Mesendoderm (in vitro differentiated cells): ENCODE measurements around the gene LDLRAD4.
A peak's percentile ranks its signal among the peaks of the same experiment; 100 is the strongest.

Experiments
- DNase-seq: peaks from one replicate; pipeline ENCODE4 v3.0.0; 2013
- H2AK5ac ChIP-seq: 2 replicates; pipeline ENCODE4 v1.6.1; 2013; ENCODE audit warnings: low read length, inconsistent platforms
- H2BK120ac ChIP-seq: 2 replicates; pipeline ENCODE4 v1.6.1; 2013; ENCODE audit warnings: low read depth, mild to moderate bottlenecking, low read length, moderate library complexity, mixed read lengths
- H2BK15ac ChIP-seq: replicated peaks from 2 replicates; pipeline ENCODE4 v1.6.1; 2013; ENCODE audit warnings: low read depth, mild to moderate bottlenecking, moderate library complexity
- H2BK5ac ChIP-seq: 2 replicates; pipeline ENCODE4 v1.6.1; 2013; ENCODE audit warnings: low read length, inconsistent platforms
- H3K18ac ChIP-seq: 2 replicates; pipeline ENCODE4 v1.6.1; 2013; ENCODE audit warnings: mild to moderate bottlenecking, low read length, mixed read lengths
- H3K23ac ChIP-seq: one replicate; pipeline ENCODE4 v1.6.1; 2013; ENCODE audit warnings: low read length
- H3K27ac ChIP-seq: 2 replicates; pipeline ENCODE4 v1.5.1; 2013; ENCODE audit warnings: low read depth, mild to moderate bottlenecking, inconsistent platforms, low read length, moderate library complexity
- H3K27me3 ChIP-seq: 2 replicates; pipeline ENCODE4 v1.6.1; 2013; ENCODE audit warnings: low read length, control low read depth, mild to moderate bottlenecking, inconsistent platforms; ENCODE audit not compliant: insufficient read depth, poor library complexity
- H3K36me3 ChIP-seq: 2 replicates; pipeline ENCODE4 v1.6.1; 2013; ENCODE audit warnings: low read length, inconsistent platforms; ENCODE audit not compliant: control insufficient read depth, insufficient read depth
- H3K4ac ChIP-seq: one replicate; pipeline ENCODE4 v1.6.1; 2013; ENCODE audit warnings: low read depth, mild to moderate bottlenecking, low read length, moderate library complexity
- H3K4me1 ChIP-seq: 2 replicates; pipeline ENCODE4 v1.6.1; 2013; ENCODE audit warnings: low read depth, low read length, inconsistent platforms; ENCODE audit not compliant: control insufficient read depth
- H3K4me2 ChIP-seq: 2 replicates; pipeline ENCODE4 v1.6.1; 2013; ENCODE audit warnings: low read length
- H3K4me3 ChIP-seq: 2 replicates; pipeline ENCODE4 v1.5.1; 2013; ENCODE audit warnings: mild to moderate bottlenecking, low read length
- H3K56ac ChIP-seq: one replicate; pipeline ENCODE4 v1.6.1; 2013; ENCODE audit warnings: low read length
- H3K79me1 ChIP-seq: 2 replicates; pipeline ENCODE4 v1.6.1; 2013; ENCODE audit warnings: low read length, inconsistent platforms
- H3K79me2 ChIP-seq: 2 replicates; pipeline ENCODE4 v1.6.1; 2013; ENCODE audit warnings: mild to moderate bottlenecking, low read length; ENCODE audit not compliant: control insufficient read depth, insufficient read depth
- H3K9ac ChIP-seq: 2 replicates; pipeline ENCODE4 v1.6.1; 2013; ENCODE audit warnings: low read length, inconsistent platforms
- H4K5ac ChIP-seq: one replicate; pipeline ENCODE4 v1.6.1; 2013; ENCODE audit warnings: low read length
- H4K8ac ChIP-seq: one replicate; pipeline ENCODE4 v1.6.1; 2013; ENCODE audit warnings: low read depth, mild to moderate bottlenecking, control low read depth, low read length, moderate library complexity
- WGBS: extraction: QIAGEN DNeasy Blood & Tissue Kit; methylation state at CpG from one replicate; pipeline ENCODE4 v1.1.7; 2013; ENCODE audit warnings: low lambda C conversion rate, missing lambda C conversion rate; ENCODE audit not compliant: insufficient coverage; ENCODE audit errors: extremely low coverage; 5-methylcytosine and 5-hydroxymethylcytosine counted together

LDLRAD4 gene

DNA sequence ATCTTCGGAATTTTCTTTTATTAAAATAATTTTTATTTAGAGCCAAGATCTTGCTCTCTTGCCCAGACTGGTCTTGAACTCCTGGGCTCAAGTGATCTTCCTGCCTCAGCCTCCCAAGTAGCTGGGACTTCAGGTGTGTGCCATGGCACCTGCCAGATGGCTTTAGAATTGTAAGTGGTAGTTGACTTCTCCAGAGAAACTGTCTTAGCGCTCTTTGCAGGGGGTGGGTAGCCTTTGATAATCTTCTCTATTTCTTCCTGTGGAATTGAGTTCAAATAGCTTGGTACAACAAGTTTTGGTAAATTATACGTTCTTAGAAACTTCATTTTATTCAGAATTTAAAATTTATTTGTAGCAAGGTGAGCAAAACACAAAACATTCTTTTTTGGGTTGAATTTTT lies 113.3 kb downstream of the LDLRAD4 start:
- H3K36me3 ChIP-seq = no peaks in the 10 kb centered on the region
- H3K79me1 ChIP-seq = no peaks in the 10 kb centered on the region
- H3K4me1 ChIP-seq = no peaks in the 10 kb centered on the region
- H2AK5ac ChIP-seq = no peak overlapping the region
- no peak overlapping the region for H4K5ac ChIP-seq
- H3K27me3 ChIP-seq = no peaks in the 10 kb centered on the region
- WGBS = no CpG with 5 or more reads among the region's 3 CpGs
- no peak overlapping the region for H3K4ac ChIP-seq
- H3K4me2 ChIP-seq = no peak overlapping the region
- H4K8ac ChIP-seq = no peak overlapping the region
- H3K23ac ChIP-seq = no peak overlapping the region
- H3K18ac ChIP-seq = no peak overlapping the region
- no peak overlapping the region for H3K4me3 ChIP-seq
- no peak overlapping the region for H2BK120ac ChIP-seq
- no peak overlapping the region for H3K56ac ChIP-seq
- DNase-seq = no peak
- no peak overlapping the region for H2BK5ac ChIP-seq
- H2BK15ac ChIP-seq = no peak overlapping the region
- no peak overlapping the region for H3K9ac ChIP-seq
- H3K27ac ChIP-seq = no peak overlapping the region
- no peaks in the 10 kb centered on the region for H3K79me2 ChIP-seq

DNA sequence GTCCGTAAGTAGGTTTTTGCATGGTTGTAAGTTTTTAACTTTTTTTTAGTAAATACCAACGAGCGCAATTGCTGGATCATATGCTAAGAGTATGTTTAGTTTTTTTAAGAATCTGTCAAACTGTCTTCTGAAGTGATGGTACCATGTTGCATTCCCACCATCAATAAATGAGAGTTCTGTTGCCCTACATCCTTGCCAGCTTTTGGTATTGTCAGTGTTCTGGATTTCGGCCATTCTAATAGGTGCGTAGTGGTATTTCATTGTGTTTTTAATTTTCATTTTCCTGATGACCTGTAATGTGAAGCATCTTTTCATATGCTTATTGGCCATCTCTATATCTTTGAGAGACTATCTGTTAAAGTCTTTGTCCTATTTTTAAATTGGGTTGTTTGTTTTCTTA lies 114.3 kb downstream of the LDLRAD4 start:
- no peaks in the 10 kb centered on the region for H3K27me3 ChIP-seq
- H3K79me1 ChIP-seq = no peaks in the 10 kb centered on the region
- H3K23ac ChIP-seq = no peak overlapping the region
- H3K36me3 ChIP-seq = no peaks in the 10 kb centered on the region
- H3K4me1 ChIP-seq = no peaks in the 10 kb centered on the region
- H4K8ac ChIP-seq = no peak overlapping the region
- no peak overlapping the region for H2AK5ac ChIP-seq
- H3K79me2 ChIP-seq = no peaks in the 10 kb centered on the region
- H2BK120ac ChIP-seq = no peak overlapping the region
- H3K4me3 ChIP-seq = no peak overlapping the region
- no peak overlapping the region for H3K18ac ChIP-seq
- no peak overlapping the region for H3K9ac ChIP-seq
- no peak overlapping the region for H3K4ac ChIP-seq
- no peak overlapping the region for H3K4me2 ChIP-seq
- H3K27ac ChIP-seq = no peak overlapping the region
- H4K5ac ChIP-seq = no peak overlapping the region
- H3K56ac ChIP-seq = no peak overlapping the region
- no peak for DNase-seq
- no CpG with 5 or more reads among the region's 5 CpGs for WGBS
- no peak overlapping the region for H2BK5ac ChIP-seq
- no peak overlapping the region for H2BK15ac ChIP-seq

GRCh38 chr18:13335903-13336302 lies 117.3 kb downstream of the LDLRAD4 start:
- DNase-seq = peak; percentile 18
- Histone ChIP-seq H3K4me3 (no peak overlapping the region), H3K4me1 (no peaks in the 10 kb centered on the region), H3K27me3 (no peaks in the 10 kb centered on the region), H3K4me2 (no peak overlapping the region), H3K9ac (no peak overlapping the region), H2BK15ac (no peak overlapping the region), H3K18ac (no peak overlapping the region), H3K56ac (no peak overlapping the region), H4K8ac (no peak overlapping the region), H2AK5ac (no peak overlapping the region), H4K5ac (no peak overlapping the region), H3K4ac (no peak overlapping the region), H3K79me2 (no peaks in the 10 kb centered on the region), H3K36me3 (no peaks in the 10 kb centered on the region), H3K23ac (no peak overlapping the region), H2BK120ac (no peak overlapping the region), H2BK5ac (no peak overlapping the region), H3K79me1 (no peaks in the 10 kb centered on the region), H3K27ac (no peak overlapping the region)
- WGBS = no CpG with 5 or more reads among the region's 6 CpGs

GRCh38 chr18:13336841-13337240 lies 118.3 kb downstream of the LDLRAD4 start:
- H3K79me2 ChIP-seq = no peaks in the 10 kb centered on the region
- no peak overlapping the region for H3K4me2 ChIP-seq
- H3K4ac ChIP-seq = no peak overlapping the region
- no peak overlapping the region for H2BK5ac ChIP-seq
- H3K56ac ChIP-seq = no peak overlapping the region
- no CpG with 5 or more reads among the region's 4 CpGs for WGBS
- no peaks in the 10 kb centered on the region for H3K4me1 ChIP-seq
- H3K18ac ChIP-seq = no peak overlapping the region
- no peak for DNase-seq
- no peaks in the 10 kb centered on the region for H3K27me3 ChIP-seq
- no peak overlapping the region for H4K8ac ChIP-seq
- no peak overlapping the region for H3K23ac ChIP-seq
- H3K9ac ChIP-seq = no peak overlapping the region
- H4K5ac ChIP-seq = no peak overlapping the region
- H3K79me1 ChIP-seq = no peaks in the 10 kb centered on the region
- H2BK15ac ChIP-seq = no peak overlapping the region
- no peaks in the 10 kb centered on the region for H3K36me3 ChIP-seq
- H3K4me3 ChIP-seq = no peak overlapping the region
- H2BK120ac ChIP-seq = no peak overlapping the region
- no peak overlapping the region for H3K27ac ChIP-seq
- H2AK5ac ChIP-seq = no peak overlapping the region

DNA sequence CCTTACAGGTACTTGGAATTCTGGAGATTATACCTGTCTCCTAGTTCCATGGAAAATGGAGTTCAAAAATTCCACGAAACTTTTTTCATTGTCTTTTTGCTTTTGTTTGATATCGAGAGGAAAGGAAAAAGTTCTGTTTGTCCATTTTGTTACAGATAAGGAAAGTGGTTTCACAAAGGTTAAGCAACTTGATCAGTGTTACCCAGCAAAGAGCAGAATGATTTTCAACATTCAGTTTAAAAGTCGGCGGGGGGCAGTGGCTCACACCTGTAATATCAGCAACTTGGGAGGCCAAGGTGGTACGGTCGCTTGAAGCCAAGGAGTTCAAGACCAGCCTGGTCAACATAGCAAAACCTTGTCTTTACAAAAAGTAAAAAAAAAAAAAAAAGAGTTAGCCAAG lies 118.8 kb downstream of the LDLRAD4 start:
- Histone ChIP-seq H2BK120ac (no peak overlapping the region), H3K23ac (no peak overlapping the region), H3K27ac (no peak overlapping the region), H3K4me3 (no peak overlapping the region), H4K5ac (no peak overlapping the region), H3K18ac (no peak overlapping the region), H3K56ac (no peak overlapping the region), H3K27me3 (no peaks in the 10 kb centered on the region), H2BK5ac (no peak overlapping the region), H3K4me2 (no peak overlapping the region), H3K79me2 (no peaks in the 10 kb centered on the region), H2BK15ac (no peak overlapping the region), H3K4me1 (no peaks in the 10 kb centered on the region), H3K36me3 (no peaks in the 10 kb centered on the region), H3K4ac (no peak overlapping the region), H3K9ac (no peak overlapping the region), H3K79me1 (no peaks in the 10 kb centered on the region), H4K8ac (no peak overlapping the region), H2AK5ac (no peak overlapping the region)
- WGBS = no CpG with 5 or more reads among the region's 6 CpGs
- DNase-seq = no peak

- no peak overlapping the region for H4K8ac ChIP-seq
- no peak overlapping the region for H2BK5ac ChIP-seq
- no peak overlapping the region for H2BK15ac ChIP-seq
- H4K5ac ChIP-seq = no peak overlapping the region
- no peak overlapping the region for H2BK120ac ChIP-seq
- no peak overlapping the region for H3K4me2 ChIP-seq
- H3K4me3 ChIP-seq = no peak overlapping the region
- H3K18ac ChIP-seq = no peak overlapping the region
- H3K23ac ChIP-seq = no peak overlapping the region
- no peaks in the 10 kb centered on the region for H3K4me1 ChIP-seq
- H3K9ac ChIP-seq = no peak overlapping the region
- no peak overlapping the region for H2AK5ac ChIP-seq
- no peak overlapping the region for H3K56ac ChIP-seq
- H3K79me1 ChIP-seq = no peaks in the 10 kb centered on the region
- no peaks in the 10 kb centered on the region for H3K36me3 ChIP-seq
- H3K27me3 ChIP-seq = no peaks in the 10 kb centered on the region
- no peak for DNase-seq
- WGBS = no CpG with 5 or more reads among the region's 2 CpGs
- no peaks in the 10 kb centered on the region for H3K79me2 ChIP-seq
- no peak overlapping the region for H3K27ac ChIP-seq
- no peak overlapping the region for H3K4ac ChIP-seq
Measured at GRCh38 chr18:13338318-13338717, 119.8 kb downstream of the LDLRAD4 start.
